H7 (cell line): ENCODE results near the gene TAS2R43. TPM values are rescaled to one million over a fixed set of nuclear protein-coding genes. Genes with fewer than 3 reads are reported as not detected.

Experiments
- total RNA-seq: library from RNA; depleted of rRNA; stranded (reverse); fragments of >200 nt; shearing (Covaris generic); gene quantifications from 2 replicates; pipeline ENCODE4 v1.2.3, GENCODE V29; 2014; rRNA removed

Gene TAS2R43
- total RNA-seq, 1 experiment from 2014 or later = not detected

Other genes starting within 250 kb of the TAS2R43 start
- gene PRR4, start 242.8 kb downstream of the TAS2R43 start, total RNA-seq = 0.78 and 2.1 TPM in 2 replicates
- 5.2 and 7.0 TPM in 2 replicates for gene PRH1, start 208.1 kb downstream of the TAS2R43 start, total RNA-seq
- 0.24 TPM in 1 of 2 replicates, not detected in the other for gene TAS2R13, start 182.8 kb downstream of the TAS2R43 start, total RNA-seq
- gene PRH2, start 163.1 kb downstream of the TAS2R43 start, total RNA-seq = 0.21 TPM in 1 of 2 replicates, not detected in the other
- gene TAS2R14, start 153.1 kb downstream of the TAS2R43 start, total RNA-seq = 0.10 and 0.92 TPM in 2 replicates
- 0.76 and 0.85 TPM in 2 replicates for gene TAS2R50, start 105.4 kb downstream of the TAS2R43 start, total RNA-seq
- 0.26 and 0.38 TPM in 2 replicates for gene TAS2R20, start 94.0 kb downstream of the TAS2R43 start, total RNA-seq
- 0.62 and 1.3 TPM in 2 replicates for gene TAS2R19, start 69.7 kb downstream of the TAS2R43 start, total RNA-seq
- gene TAS2R31, start 60.9 kb downstream of the TAS2R43 start, total RNA-seq = 0.48 and 0.55 TPM in 2 replicates
- gene TAS2R46, start 30.0 kb downstream of the TAS2R43 start, total RNA-seq = 0.37 and 0.87 TPM in 2 replicates
- 0.14 and 1.8 TPM in 2 replicates for gene TAS2R30, start 42.3 kb upstream of the TAS2R43 start, total RNA-seq
- gene SMIM10L1, start 78.9 kb upstream of the TAS2R43 start, total RNA-seq = 4.5 and 6.2 TPM in 2 replicates
- not detected in 2 replicates for gene TAS2R42, start 94.6 kb upstream of the TAS2R43 start, total RNA-seq
- gene PRB3, start 177.4 kb upstream of the TAS2R43 start, total RNA-seq = 0.22 and 0.38 TPM in 2 replicates
- not detected in 2 replicates for gene PRB4, start 218.1 kb upstream of the TAS2R43 start, total RNA-seq